NK-92 (cell line): Measurements from ENCODE around the gene TDP2.
"Not testable (repeated sequence)": the region's sequence is repeated elsewhere in the genome, so short reads cannot be mapped to it uniquely, and the experiment has no call there.

Experiments
- DNase-seq: peaks from one replicate; lab custom pipeline; 2025; ENCODE audit not compliant: unreplicated experiment; lab: John Stamatoyannopoulos, UW

The TDP2 gene

DNA sequence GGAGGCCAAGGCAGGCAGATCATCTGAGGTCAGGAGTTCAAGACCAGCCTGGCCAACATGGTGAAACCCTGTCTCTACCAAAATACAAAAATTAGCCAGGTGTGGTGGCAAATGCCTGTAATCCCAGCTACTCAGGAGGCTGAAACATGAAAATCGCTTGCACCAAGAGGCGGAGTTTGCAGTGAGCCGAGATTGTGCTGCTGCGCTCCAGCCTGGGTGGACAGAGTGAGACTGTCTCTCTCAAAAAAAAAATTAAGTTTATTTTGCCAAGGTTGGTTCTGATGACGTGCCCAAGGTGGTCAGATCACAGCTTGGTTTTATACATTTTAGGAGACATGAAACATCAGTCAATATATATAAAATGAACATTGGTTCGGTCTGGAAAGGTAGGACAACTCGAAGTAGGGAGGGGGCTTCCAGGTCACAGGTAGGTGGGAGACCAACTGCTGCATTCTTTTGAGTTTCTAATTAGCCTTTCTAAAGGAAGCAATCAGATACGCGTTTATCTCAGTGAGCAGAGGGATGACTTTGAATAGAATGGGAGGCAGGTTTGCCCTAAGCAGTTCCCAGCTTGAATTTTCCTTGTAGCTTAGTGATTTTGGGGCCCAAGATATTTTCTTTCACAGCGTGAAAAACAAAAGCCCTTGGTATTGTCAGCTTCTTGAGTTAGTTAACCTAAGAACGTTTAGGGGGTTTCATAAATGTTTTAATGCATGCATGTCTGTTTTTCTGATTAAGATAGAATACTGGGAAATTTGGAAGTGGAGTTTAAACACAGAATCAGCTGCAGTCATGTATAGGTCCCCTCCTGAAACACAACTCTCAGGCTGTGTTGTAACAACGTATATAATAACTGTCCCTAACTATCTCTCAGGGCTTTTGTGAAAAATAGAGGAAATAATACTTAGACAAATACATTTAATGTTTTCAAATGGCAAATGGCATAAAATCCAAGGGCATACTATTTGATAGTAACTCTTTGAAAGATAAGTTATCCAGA is 16.9 kb upstream of the TDP2 start:
- no peak for DNase-seq

DNA sequence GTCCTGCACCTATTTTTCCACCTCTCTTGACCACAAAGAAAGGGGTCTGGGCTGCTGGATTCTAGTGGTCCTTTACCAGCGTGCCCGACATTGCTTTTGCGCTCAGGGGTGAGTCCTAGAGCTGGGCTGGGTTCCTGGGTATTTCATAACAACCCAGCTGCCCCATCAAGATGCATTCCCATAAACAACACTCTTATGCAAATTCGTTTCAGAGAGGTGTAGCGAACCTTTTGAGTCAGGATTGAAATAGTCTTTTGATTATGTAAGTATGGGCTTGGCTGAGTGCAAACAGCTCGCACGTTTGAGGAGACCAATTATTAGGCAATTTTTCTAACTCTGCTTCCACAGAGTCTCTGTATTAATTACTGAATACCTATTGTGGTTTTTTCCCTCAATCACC is 13.9 kb upstream of the TDP2 start:
- DNase-seq: no peak

- not testable (repeated sequence) for DNase-seq
Observed at GRCh38 chr6:24678792-24679352, 12.2 kb upstream of the TDP2 start.

DNA sequence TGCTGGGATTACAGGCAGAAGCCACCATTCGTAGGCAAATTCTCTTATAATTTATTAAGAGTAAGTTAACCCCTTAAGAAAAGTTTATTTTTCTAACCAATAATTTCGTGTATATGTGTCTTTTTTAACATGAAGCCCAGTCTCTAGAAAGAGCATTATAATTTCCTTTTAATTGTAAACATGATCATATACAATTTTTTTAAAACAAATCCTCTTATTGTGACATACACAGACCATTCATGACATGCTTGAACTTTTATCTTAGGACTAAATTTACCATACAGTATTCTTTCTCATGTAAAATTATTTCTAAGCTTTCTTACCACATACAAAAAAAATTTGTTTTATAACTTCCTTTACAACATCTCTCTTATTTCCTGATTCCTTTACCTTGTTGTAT is 6.9 kb upstream of the TDP2 start:
- no peak for DNase-seq

DNA sequence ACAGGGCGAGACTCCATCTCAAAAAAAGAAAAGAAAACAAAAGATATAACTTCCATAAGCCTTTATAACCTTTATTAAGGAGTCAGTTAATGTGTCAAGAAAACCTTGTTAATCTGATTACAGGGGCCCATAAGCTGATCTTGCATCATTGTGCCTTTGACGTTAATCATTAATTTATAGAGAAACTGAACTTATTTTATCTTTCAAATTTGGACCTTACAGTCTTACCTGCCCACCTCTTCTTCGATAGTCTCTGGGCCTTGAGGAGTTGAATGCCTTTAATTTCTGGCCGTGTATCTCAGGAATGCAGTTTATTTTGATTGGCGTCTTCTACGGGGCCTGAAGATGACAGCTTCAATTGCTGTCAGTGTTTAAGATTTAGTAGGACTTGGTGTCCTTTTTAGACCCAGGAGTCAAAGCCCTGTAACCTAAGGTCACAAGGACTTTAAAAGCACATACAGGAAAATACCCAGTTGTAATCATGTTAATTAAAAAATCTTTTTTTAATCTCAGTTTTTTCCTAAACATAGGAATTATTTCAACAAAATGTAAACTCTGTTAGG is 6.0 kb upstream of the TDP2 start:
- no peak for DNase-seq

GRCh38 chr6:24671077-24671476 is 4.4 kb upstream of the TDP2 start:
- not testable (repeated sequence) for DNase-seq

GRCh38 chr6:24670492-24670891 is 3.8 kb upstream of the TDP2 start:
- not testable (repeated sequence) for DNase-seq

DNA sequence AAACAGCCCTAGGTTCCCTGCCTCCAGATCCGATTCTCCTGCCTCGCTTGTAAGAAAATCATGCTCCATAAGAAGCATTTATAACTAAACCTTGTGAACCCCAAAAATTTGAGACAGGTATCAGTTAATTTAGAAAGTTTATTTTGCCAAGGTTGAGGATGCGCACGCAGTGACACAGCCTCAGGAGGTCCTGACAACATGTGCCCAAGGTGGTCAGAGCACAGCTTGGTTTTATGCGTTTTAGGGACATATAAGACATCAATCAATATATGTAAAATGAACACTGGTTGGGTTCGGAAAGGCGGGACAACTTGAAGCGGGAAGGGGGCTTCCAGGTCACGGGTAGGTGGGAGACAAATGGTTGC is 2.3 kb upstream of the TDP2 start:
- no peak for DNase-seq

- not testable (repeated sequence) for DNase-seq
Observed at GRCh38 chr6:24668066-24668996, 1.6 kb upstream of the TDP2 start.

GRCh38 chr6:24667378-24667803 is 692 bp upstream of the TDP2 start:
- DNase-seq: no peak

DNA sequence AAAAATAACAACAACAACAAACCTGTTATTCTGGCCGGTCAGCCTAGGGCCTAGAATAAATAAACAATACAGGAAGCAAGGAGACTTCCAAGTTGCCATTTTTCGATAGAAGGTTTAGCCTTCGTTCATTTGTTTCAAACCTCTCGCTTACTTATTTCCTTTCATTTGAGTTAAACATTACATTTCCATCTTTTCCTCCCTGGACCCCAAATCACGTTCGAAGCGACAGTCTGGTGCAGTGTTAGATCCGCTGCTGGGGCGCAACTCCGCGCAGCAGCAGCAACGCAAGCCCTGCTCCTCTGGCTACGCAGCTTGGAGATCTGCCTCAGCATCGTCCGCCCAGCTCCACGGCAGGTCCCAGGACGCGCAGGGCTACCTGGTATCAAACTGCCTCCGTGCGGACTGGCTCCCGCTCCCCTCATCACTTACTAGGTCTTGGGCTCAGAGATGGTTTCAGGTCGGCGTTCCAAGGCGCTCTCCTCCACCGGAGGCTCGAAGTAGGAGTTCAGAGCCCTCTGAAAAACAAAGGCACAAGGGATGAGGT is 530 bp downstream of the TDP2 start:
- DNase-seq: no peak

DNA sequence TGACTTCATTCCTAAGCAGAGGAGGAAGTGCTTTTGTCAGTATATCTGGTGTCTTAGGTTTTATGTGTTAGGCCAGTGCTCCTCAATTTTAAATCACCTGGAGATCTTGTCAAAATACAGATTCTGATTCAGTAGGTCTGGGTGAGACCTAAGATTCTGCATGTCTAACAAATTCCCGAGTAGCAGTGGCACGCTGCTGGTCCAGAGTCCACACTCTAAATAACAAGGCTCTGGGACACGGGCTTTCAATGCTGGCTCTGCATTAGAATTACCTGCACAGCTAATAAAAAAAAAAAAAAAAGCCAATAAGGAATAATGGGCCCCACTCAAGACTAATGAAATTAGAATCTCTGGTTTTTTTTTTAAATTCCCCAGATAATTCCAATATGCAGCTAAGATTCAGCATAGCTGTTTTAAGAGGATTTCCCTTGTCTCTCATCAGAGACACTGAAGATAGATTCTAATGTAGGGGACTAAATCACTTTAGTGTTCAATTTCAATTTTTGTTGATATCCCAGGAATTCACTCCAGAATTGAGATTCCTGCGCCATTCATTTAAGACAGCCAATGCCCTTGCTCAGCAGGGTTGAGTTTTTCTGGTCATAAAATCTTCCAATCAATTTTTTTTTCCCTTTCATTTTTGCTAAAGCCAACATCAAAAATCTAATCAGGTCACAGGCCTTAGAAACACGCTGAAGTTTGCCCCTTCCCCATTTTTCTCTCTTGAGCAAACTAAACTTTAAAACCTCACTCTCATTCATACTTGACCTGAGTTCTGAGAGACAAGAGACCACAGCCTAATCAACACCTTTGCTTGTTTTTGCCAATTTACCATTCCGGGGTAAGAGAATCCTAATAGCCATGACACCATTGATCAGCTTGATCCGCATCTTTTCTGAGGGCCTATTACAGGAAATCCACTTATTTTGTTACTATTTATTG is 2.4 kb downstream of the TDP2 start:
- no peak for DNase-seq

DNA sequence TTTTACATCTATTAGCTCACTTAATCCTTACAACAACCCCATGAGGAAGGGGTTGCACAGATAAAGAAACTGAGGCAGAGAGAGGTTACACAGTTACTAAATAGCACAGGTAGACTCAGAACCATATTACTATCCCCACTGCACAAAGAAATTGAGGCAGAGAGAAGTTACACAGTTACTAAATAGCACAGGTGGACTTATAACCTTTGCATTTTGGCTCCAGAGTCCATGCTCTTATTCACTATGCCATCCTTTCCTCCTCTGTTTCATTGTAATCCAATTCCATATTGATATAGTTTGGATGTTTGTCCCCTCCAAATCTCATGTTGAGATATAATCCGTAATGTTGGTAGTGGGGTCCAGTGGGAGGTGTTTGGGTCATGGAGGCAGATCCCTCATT is 3.5 kb downstream of the TDP2 start:
- no peak for DNase-seq

- no peak for DNase-seq
Observed at GRCh38 chr6:24662236-24662635, 4.5 kb downstream of the TDP2 start.

- DNase-seq: not testable (repeated sequence)
Observed at GRCh38 chr6:24661759-24662158, 4.9 kb downstream of the TDP2 start.

- no peak for DNase-seq
Observed at GRCh38 chr6:24660105-24660504, 6.6 kb downstream of the TDP2 start.

GRCh38 chr6:24659561-24659960 is 7.1 kb downstream of the TDP2 start:
- DNase-seq: no peak

- DNase-seq: no peak
Observed at GRCh38 chr6:24658573-24659560, 7.8 kb downstream of the TDP2 start.
